Esophagus muscularis mucosa (tissue), 4 donors: ENCODE results near the gene PSD4. TPM values are rescaled to one million over a fixed set of nuclear protein-coding genes. Genes with fewer than 3 reads are reported as not detected.

Experiments
- DNase-seq: peaks from one replicate; pipeline ENCODE4 v3.0.0-alpha.2; 2017; ENCODE audit errors: extremely low spot score
- H3K27ac ChIP-seq, 4 donors: fragments of 200-600 bp; sonication (generic); replicated peaks in 1 of 4; 1 replicate in 3 of 4; 2 replicates in 1 of 4; pipeline ENCODE4 v1.5.1; 2016 to 2019; ENCODE audit warnings: mild to moderate bottlenecking in 1 of 4
- H3K27me3 ChIP-seq, 4 donors: fragments of 200-600 bp; sonication (generic); one replicate each; pipeline versions ENCODE4 v1.5.1 to v1.6.0; 2016 to 2019
- H3K36me3 ChIP-seq, 4 donors: fragments of 200-600 bp; sonication (generic); one replicate each; pipeline ENCODE4 v1.5.1; 2016 to 2019
- H3K4me1 ChIP-seq, 4 donors: fragments of 200-600 bp; sonication (generic); one replicate each; pipeline ENCODE4 v1.5.1; 2016 to 2019
- H3K4me3 ChIP-seq, 4 donors: fragments of 200-600 bp; sonication (generic); 1 replicate in 2 of 4; 2 replicates in 2 of 4; pipeline ENCODE4 v1.5.1; 2016 to 2019; ENCODE audit warnings: mild to moderate bottlenecking in 4 of 4, moderate library complexity in 1 of 4
- H3K9me3 ChIP-seq, 4 donors: fragments of 200-600 bp; sonication (generic); 1 replicate in 3 of 4; 2 replicates in 1 of 4; pipeline ENCODE4 v1.5.1; 2016 to 2019
- EP300 ChIP-seq: sonication (generic); formaldehyde crosslinking; IDR thresholded peaks from one replicate; pipeline ENCODE4 v1.6.1; 2017; ENCODE audit warnings: antibody characterized with exemption
- POLR2A ChIP-seq: fragments of 450-650 bp; IDR thresholded peaks from one replicate; pipeline ENCODE4 v1.6.1; 2017; ENCODE audit warnings: antibody characterized with exemption, moderate library complexity, mild to moderate bottlenecking, low read depth
- POLR2AphosphoS5 ChIP-seq, 2 donors: sonication (generic); formaldehyde crosslinking; IDR thresholded peaks; one replicate each; pipeline ENCODE4 v1.6.1; 2017; ENCODE audit warnings: antibody characterized with exemption in 2 of 2
- WGBS: methylation state at CpG from one replicate; pipeline ENCODE4 v1.1.5; 2018; 5-methylcytosine and 5-hydroxymethylcytosine counted together
- intact Hi-C: fragments of 100-400 bp; cut with DNase I; formaldehyde crosslinking; loops from one replicate; pipeline ENCODE4 v1.15.1; 2023
- total RNA-seq, 4 donors: library from RNA; depleted of rRNA; stranded (reverse); fragments of >200 nt; gene quantifications; one replicate each; pipeline versions ENCODE4 v1.1.0 to v1.2.1, GENCODE V29; 2016
- TF ChIP-seq, protein P1 (sequence below), 3 experiments: fragments of 200-600 bp in 2 of 3; fragments of 450-650 bp in 1 of 3; sonication (generic) in 2 of 3; IDR thresholded peaks; one replicate each; pipeline ENCODE4 v1.5.1; 2017 to 2019; ENCODE audit warnings: antibody characterized with exemption in 3 of 3, mild to moderate bottlenecking in 2 of 3, moderate library complexity in 1 of 3

The PSD4 gene
- total RNA-seq, 4 donors from 2014 or later = 3.1 to 4.6 (median 3.6) TPM

DNA sequence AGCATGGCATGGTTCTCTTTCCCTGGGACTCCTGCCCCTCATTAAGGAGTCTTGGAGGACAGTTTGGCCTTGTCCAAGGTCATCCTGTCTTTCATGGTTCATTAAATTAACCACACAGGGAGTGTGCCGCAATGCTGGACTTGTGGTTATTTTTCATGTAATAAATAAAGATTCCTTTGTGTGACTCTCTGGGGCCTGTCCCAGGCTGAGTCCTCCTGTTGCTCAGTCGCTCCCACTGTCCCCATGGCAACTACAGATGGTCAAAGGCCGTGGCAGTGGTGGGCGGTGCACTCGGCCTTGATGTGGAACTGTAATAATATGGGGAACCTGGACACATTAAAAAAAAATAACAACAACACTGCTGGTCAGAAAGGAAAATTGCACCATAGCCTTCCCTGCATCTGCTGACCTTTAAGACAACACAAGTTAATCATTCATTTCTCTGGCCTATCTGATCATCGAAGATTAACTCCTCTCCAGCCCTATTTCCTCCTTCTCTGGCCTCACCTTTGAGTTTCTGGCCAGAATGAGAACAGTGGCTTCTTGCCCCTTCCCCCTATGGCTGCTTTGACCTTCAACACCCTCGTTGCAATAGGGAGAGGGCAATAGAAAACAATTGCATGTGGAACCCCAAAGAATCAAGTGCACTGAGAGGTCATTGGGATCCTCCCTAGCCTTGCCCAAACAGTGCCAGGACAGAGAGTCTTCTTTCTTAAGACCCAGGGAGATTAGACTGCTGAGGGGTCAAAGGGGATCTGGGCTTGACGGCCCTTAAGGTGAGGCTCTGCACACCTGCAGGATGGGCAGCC, 44.7 kb downstream of the PSD4 start:
- WGBS = 81% methylated on average over 8 of the region's 8 CpGs
- no peak for TF ChIP-seq EP300
- TF ChIP-seq, protein P1, sequence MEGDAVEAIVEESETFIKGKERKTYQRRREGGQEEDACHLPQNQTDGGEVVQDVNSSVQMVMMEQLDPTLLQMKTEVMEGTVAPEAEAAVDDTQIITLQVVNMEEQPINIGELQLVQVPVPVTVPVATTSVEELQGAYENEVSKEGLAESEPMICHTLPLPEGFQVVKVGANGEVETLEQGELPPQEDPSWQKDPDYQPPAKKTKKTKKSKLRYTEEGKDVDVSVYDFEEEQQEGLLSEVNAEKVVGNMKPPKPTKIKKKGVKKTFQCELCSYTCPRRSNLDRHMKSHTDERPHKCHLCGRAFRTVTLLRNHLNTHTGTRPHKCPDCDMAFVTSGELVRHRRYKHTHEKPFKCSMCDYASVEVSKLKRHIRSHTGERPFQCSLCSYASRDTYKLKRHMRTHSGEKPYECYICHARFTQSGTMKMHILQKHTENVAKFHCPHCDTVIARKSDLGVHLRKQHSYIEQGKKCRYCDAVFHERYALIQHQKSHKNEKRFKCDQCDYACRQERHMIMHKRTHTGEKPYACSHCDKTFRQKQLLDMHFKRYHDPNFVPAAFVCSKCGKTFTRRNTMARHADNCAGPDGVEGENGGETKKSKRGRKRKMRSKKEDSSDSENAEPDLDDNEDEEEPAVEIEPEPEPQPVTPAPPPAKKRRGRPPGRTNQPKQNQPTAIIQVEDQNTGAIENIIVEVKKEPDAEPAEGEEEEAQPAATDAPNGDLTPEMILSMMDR (IDR thresholded peaks at IDR 0.05) = no peak
- no peak for TF ChIP-seq POLR2AphosphoS5 (IDR thresholded peaks at IDR 0.05)
- no peak for TF ChIP-seq POLR2A
- Histone ChIP-seq H3K27me3 (no peaks in the 10 kb centered on the region), H3K36me3 (no peaks in the 10 kb centered on the region), H3K4me3 (no peak overlapping the region), H3K27ac (peak overlapping the region; percentile 54 to 66 (median 56)), H3K9me3 (no peaks in the 10 kb centered on the region), H3K4me1 (peaks cover 11 to 43% (median 35%) of the 10 kb centered on the region in 4 donors)
- intact Hi-C loops = no loop called here
- DNase-seq = no peak

DNA sequence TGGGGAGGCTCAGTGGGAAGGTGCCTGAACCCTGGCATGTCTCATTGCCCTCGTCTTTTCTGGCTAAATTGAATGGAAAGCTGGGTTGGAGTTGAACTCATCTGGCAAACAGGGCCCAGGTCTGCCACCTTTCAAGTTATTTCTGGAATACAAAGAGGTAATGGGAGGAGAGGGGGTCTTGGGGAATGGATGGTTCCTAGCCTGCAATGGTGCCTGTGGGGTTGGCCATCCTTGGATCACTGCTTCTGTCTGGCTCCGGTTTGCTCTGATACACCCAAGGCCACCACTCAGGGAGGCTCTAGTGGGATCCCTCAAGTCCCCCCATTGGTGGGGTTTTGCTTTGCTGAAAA, 45.3 kb downstream of the PSD4 start:
- TF ChIP-seq POLR2AphosphoS5 (IDR thresholded peaks at IDR 0.05) (no peak), POLR2A (no peak), EP300 (no peak)
- TF ChIP-seq, protein P1 (IDR thresholded peaks at IDR 0.05) = no peak
- 91% methylated on average over 2 of the region's 2 CpGs for whole genome bisulfite sequencing
- no peaks in the 10 kb centered on the region for H3K9me3 ChIP-seq
- no peaks in the 10 kb centered on the region for H3K36me3 ChIP-seq
- intact Hi-C loops = no loop called here
- peak overlapping the region in 3 of 4 donors; percentile 13 to 66 (median 15) for H3K27ac ChIP-seq
- no peak overlapping the region for H3K4me3 ChIP-seq
- H3K4me1 ChIP-seq = peaks cover 11 to 43% (median 35%) of the 10 kb centered on the region in 4 donors
- H3K27me3 ChIP-seq = no peaks in the 10 kb centered on the region
- DNase-seq = no peak

DNA sequence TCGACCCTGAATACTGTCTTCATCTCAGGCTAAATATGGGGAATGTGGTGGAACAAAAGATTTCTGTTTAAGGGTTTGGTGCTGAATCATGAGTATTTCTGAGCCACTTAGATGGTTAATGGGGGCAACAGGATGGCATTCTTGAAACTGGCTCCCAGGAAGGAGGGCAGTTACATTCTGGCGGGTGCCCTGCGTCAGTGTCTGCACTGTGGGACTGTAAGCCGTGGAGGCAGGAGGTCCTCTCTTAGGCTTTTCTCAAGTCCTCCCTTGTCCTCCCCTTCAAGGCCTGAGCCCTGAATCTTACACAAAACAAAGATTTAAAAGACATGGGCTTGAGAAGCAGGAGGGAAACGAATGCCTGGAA, 45.7 kb downstream of the PSD4 start:
- intact Hi-C loops = no loop called here
- no peak overlapping the region for H3K4me3 ChIP-seq
- TF ChIP-seq, protein P1 (IDR thresholded peaks at IDR 0.05) = no peak
- TF ChIP-seq POLR2A (no peak), EP300 (no peak), POLR2AphosphoS5 (IDR thresholded peaks at IDR 0.05) (no peak)
- H3K4me1 ChIP-seq = peaks cover 11 to 43% (median 35%) of the 10 kb centered on the region in 4 donors
- H3K9me3 ChIP-seq = no peaks in the 10 kb centered on the region
- no peak for DNase-seq
- no peaks in the 10 kb centered on the region for H3K36me3 ChIP-seq
- no peaks in the 10 kb centered on the region for H3K27me3 ChIP-seq
- peak overlapping the region in 1 of 4 donors; percentile 66 for H3K27ac ChIP-seq
- WGBS = 88% methylated on average over 5 of the region's 5 CpGs

DNA sequence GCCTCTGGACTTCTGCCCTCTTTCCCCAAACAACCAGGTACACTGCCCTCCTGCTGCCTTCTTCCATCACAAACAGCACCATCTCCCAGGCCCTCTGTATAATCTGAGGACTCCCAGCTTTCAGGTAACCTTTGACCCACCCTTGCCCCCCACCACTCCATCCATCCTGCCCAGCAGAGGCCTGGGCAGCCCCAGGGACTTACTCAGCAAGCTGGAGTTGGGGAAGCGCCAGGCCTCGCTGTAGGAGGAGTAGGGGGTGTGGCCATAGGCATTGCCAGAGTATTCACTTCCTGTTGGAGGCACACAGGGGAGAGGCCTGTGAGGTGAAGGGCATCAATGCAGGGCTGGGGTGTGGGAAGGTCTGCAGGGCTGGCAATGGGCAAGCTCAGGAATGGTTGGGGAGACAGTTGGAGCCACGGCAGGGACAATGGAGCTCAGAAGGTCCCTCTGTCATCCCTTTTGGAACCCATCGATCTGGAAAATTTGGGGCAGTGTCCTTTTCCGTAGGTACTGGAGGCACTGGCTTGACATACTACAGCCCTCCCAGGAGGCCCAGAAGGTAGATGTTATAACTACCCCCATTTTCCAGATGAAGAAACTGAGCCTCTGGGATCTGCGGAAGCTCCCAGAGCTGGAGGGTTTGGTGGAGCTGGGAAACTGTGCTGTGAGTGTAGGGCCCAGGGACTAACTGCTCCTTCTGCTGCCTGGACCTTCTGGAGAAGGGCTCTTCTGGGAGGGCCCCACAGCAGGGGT, 46.3 kb downstream of the PSD4 start:
- H3K9me3 ChIP-seq = no peaks in the 10 kb centered on the region
- intact Hi-C loops = no loop called here
- H3K27ac ChIP-seq = peak overlapping the region in 1 of 4 donors; percentile 66
- H3K4me1 ChIP-seq = peaks cover 11 to 43% (median 35%) of the 10 kb centered on the region in 4 donors
- H3K4me3 ChIP-seq = peak overlapping the region in 1 of 4 donors; percentile 20
- TF ChIP-seq POLR2A (no peak), POLR2AphosphoS5 (IDR thresholded peaks at IDR 0.05) (peak in 1 of 2 donors; percentile 69)
- no peaks in the 10 kb centered on the region for H3K27me3 ChIP-seq
- WGBS = 73% methylated on average over 6 of the region's 6 CpGs
- DNase-seq = no peak
- H3K36me3 ChIP-seq = no peaks in the 10 kb centered on the region

DNA sequence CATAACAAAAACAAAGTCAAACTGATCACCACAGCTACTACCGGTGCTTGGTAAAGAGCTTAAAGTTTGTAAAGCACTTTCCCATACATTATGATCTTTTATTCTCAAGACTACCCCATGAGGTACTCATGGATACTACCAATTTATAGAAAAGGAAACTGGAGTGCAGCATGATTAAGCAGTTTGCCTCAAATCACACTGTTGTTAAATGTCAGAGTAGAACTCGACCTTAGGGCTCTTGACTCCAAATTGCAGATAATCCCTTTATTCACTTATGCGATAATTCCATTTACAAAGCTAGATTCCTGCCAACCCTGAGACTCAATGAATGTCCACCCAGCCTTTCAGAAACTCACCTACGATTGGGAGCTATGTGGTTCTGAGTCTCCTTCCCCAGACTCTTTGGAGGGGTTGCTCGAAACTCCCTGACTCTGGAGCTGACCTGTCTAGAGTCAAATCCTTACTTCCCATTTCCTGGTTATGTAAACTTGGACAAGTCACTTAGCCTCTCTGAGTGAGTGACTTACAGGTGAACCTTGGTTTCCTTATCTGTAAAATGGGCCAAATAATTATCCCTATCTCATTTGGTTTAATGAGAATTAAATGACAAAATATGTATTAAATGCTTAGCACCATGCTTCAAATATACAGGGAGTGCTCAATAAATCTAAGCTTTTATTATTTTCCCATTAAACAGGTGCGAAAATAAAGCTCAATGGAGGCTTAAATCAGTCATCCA, 47.4 kb downstream of the PSD4 start:
- H3K4me1 ChIP-seq = peaks cover 11 to 50% (median 41%) of the 10 kb centered on the region in 4 donors
- no peaks in the 10 kb centered on the region for H3K36me3 ChIP-seq
- no peak for TF ChIP-seq EP300
- TF ChIP-seq, protein P1 (IDR thresholded peaks at IDR 0.05) = no peak
- TF ChIP-seq POLR2A = no peak
- TF ChIP-seq POLR2AphosphoS5 (IDR thresholded peaks at IDR 0.05) = no peak
- H3K27me3 ChIP-seq = no peaks in the 10 kb centered on the region
- H3K27ac ChIP-seq = no peak overlapping the region
- intact Hi-C loops = no loop called here
- no peaks in the 10 kb centered on the region for H3K9me3 ChIP-seq
- peak overlapping the region in 1 of 4 donors; percentile 20 for H3K4me3 ChIP-seq
- DNase-seq = no peak
- 86% methylated on average over 6 of the region's 6 CpGs for WGBS
